H9 (cell line): ENCODE measurements around the gene COL4A4. TPM values are rescaled to one million over a fixed set of nuclear protein-coding genes. Genes with fewer than 3 reads are reported as not detected.

Experiments
- DNase-seq: peaks from one replicate; pipeline ENCODE4 v3.0.0-alpha.2; 2017
- H2AFZ ChIP-seq: one replicate; pipeline ENCODE4 v1.6.1; 2013; ENCODE audit warnings: mild to moderate bottlenecking, low read length, control low read depth, moderate library complexity
- H2AK5ac ChIP-seq: 2 replicates; pipeline ENCODE4 v1.6.1; 2013; ENCODE audit warnings: low read length, control low read depth, mixed read lengths; ENCODE audit not compliant: insufficient read length
- H2BK120ac ChIP-seq: one replicate; pipeline ENCODE4 v1.6.1; 2013; ENCODE audit warnings: low read depth, mild to moderate bottlenecking, low read length, control low read depth, inconsistent platforms; ENCODE audit not compliant: poor library complexity, severe bottlenecking
- H2BK12ac ChIP-seq: 2 replicates; pipeline ENCODE4 v1.6.1; 2013; ENCODE audit warnings: low read length, control low read depth, mixed read lengths, low read depth; ENCODE audit not compliant: insufficient read length
- H2BK15ac ChIP-seq: 2 replicates; pipeline ENCODE4 v1.6.1; 2013; ENCODE audit warnings: low read depth, low read length, control low read depth
- H2BK20ac ChIP-seq: one replicate; pipeline ENCODE4 v1.6.1; 2013; ENCODE audit warnings: low read depth, mild to moderate bottlenecking, low read length, control low read depth, inconsistent platforms; ENCODE audit not compliant: poor library complexity, severe bottlenecking
- H2BK5ac ChIP-seq: 2 replicates; pipeline ENCODE4 v1.6.1; 2013; ENCODE audit warnings: low read length, control low read depth, mixed read lengths; ENCODE audit not compliant: insufficient read length
- H3K14ac ChIP-seq: 2 replicates; pipeline ENCODE4 v1.6.1; 2013; ENCODE audit warnings: low read length, control low read depth; ENCODE audit not compliant: insufficient read depth
- H3K18ac ChIP-seq: 2 replicates; pipeline ENCODE4 v1.6.1; 2013; ENCODE audit warnings: low read depth, mild to moderate bottlenecking, mixed read lengths, low read length, control low read depth; ENCODE audit not compliant: insufficient read length
- H3K23ac ChIP-seq: 2 replicates; pipeline ENCODE4 v1.6.1; 2013; ENCODE audit warnings: low read length, control low read depth, mixed read lengths, low read depth; ENCODE audit not compliant: insufficient read length
- H3K23me2 ChIP-seq: 2 replicates; pipeline ENCODE4 v1.6.1; 2013; ENCODE audit warnings: low read depth, mild to moderate bottlenecking, mixed read lengths, low read length, control low read depth; ENCODE audit not compliant: insufficient read length, poor library complexity, severe bottlenecking
- H3K27ac ChIP-seq: 2 replicates; pipeline ENCODE4 v1.5.1; 2013; ENCODE audit warnings: low read length, control low read depth, mixed read lengths, low read depth; ENCODE audit not compliant: insufficient read length
- H3K27me3 ChIP-seq: 2 replicates; pipeline ENCODE4 v1.6.1; 2013; ENCODE audit warnings: low read length, control low read depth, inconsistent platforms; ENCODE audit not compliant: insufficient read depth
- H3K4ac ChIP-seq: 2 replicates; pipeline ENCODE4 v1.6.1; 2013; ENCODE audit warnings: low read depth, mild to moderate bottlenecking, control low read depth, inconsistent platforms, low read length, moderate library complexity
- H3K4me1 ChIP-seq: 2 replicates; pipeline ENCODE4 v1.6.1; 2013; ENCODE audit warnings: low read length, control low read depth, inconsistent platforms; ENCODE audit not compliant: insufficient read depth
- H3K4me2 ChIP-seq: 2 replicates; pipeline ENCODE4 v1.6.1; 2013; ENCODE audit warnings: low read length, control low read depth, mixed read lengths; ENCODE audit not compliant: insufficient read length, insufficient read depth
- H3K56ac ChIP-seq: 2 replicates; pipeline ENCODE4 v1.6.1; 2013; ENCODE audit warnings: low read depth, mild to moderate bottlenecking, mixed read lengths, low read length, control low read depth; ENCODE audit not compliant: insufficient read length
- H3K79me1 ChIP-seq: 2 replicates; pipeline ENCODE4 v1.6.1; 2013; ENCODE audit warnings: low read depth, mild to moderate bottlenecking, moderate library complexity, low read length, control low read depth, inconsistent platforms; ENCODE audit not compliant: insufficient read depth, poor library complexity, severe bottlenecking
- H3K79me2 ChIP-seq: 2 replicates; pipeline ENCODE4 v1.6.1; 2013; ENCODE audit warnings: low read length, control low read depth, inconsistent platforms; ENCODE audit not compliant: insufficient read depth
- H3K9ac ChIP-seq: 2 replicates; pipeline ENCODE4 v1.6.1; 2013; ENCODE audit warnings: low read length, control low read depth, mixed read lengths; ENCODE audit not compliant: insufficient read length; ENCODE audit errors: extremely low read depth
- H3K9me3 ChIP-seq: one replicate; pipeline ENCODE4 v1.6.1; 2013; ENCODE audit warnings: low read depth, low read length, inconsistent platforms; ENCODE audit not compliant: control insufficient read depth
- H3T11ph ChIP-seq: one replicate; pipeline ENCODE4 v1.6.1; 2013; ENCODE audit warnings: mild to moderate bottlenecking, low read length, control low read depth, inconsistent platforms
- H4K20me1 ChIP-seq: one replicate; pipeline ENCODE4 v1.6.1; 2013; ENCODE audit not compliant: control insufficient read depth, insufficient read length, insufficient read depth
- H4K5ac ChIP-seq: 2 replicates; pipeline ENCODE4 v1.6.1; 2013; ENCODE audit warnings: low read depth, mild to moderate bottlenecking, mixed read lengths, low read length, control low read depth; ENCODE audit not compliant: insufficient read length
- H4K8ac ChIP-seq: replicated peaks from 2 replicates; pipeline ENCODE4 v1.6.1; 2013; ENCODE audit warnings: low read length, control low read depth, mixed read lengths, low read depth; ENCODE audit not compliant: insufficient read length
- H4K91ac ChIP-seq: 2 replicates; pipeline ENCODE4 v1.6.1; 2013; ENCODE audit warnings: low read depth, mild to moderate bottlenecking, moderate library complexity, mixed read lengths, low read length, control low read depth; ENCODE audit not compliant: insufficient read length
- H3K27ac Mint-ChIP-seq, 3 experiments: 2 replicates in 2 of 3; 3 replicates in 1 of 3; pipeline ENCODE4 v1.8.0; 2020 to 2021; ENCODE audit warnings: mixed read lengths in 3 of 3, mild to moderate bottlenecking in 1 of 3, moderate library complexity in 1 of 3
- H3K27me3 Mint-ChIP-seq: 2 replicates; pipeline ENCODE4 v1.8.0; 2021; ENCODE audit warnings: low read depth, mild to moderate bottlenecking, moderate library complexity, mixed read lengths
- H3K36me3 Mint-ChIP-seq, 3 experiments: 2 replicates in 2 of 3; 3 replicates in 1 of 3; pipeline ENCODE4 v1.8.0; 2020 to 2021; ENCODE audit warnings: low read depth in 3 of 3, mixed read lengths in 3 of 3; ENCODE audit not compliant: insufficient read depth in 1 of 3
- H3K4me1 Mint-ChIP-seq, 2 experiments: 2 replicates each; pipeline ENCODE4 v1.8.0; 2020; ENCODE audit warnings: mixed read lengths in 2 of 2
- H3K4me3 Mint-ChIP-seq, 2 experiments: 2 replicates in 1 of 2; 3 replicates in 1 of 2; pipeline ENCODE4 v1.8.0; 2020 to 2021; ENCODE audit warnings: mild to moderate bottlenecking in 2 of 2, mixed read lengths in 2 of 2, moderate library complexity in 1 of 2
- H3K9me3 Mint-ChIP-seq, 2 experiments: 2 replicates in 1 of 2; 3 replicates in 1 of 2; pipeline ENCODE4 v1.8.0; 2020; ENCODE audit warnings: mild to moderate bottlenecking in 2 of 2, mixed read lengths in 2 of 2, moderate library complexity in 1 of 2
- CTCF ChIP-seq: fragments of 200-600 bp; sonication (generic); conservative IDR thresholded peaks from 3 replicates; pipeline ENCODE4 v1.8.0; 2021; ENCODE audit warnings: antibody characterized with exemption, mild to moderate bottlenecking
- WGBS: extraction: QIAGEN DNeasy Blood & Tissue Kit; methylation state at CpG from one replicate; pipeline ENCODE4 v1.1.7; 2013; ENCODE audit warnings: missing lambda C conversion rate, low lambda C conversion rate, mixed read lengths; ENCODE audit not compliant: insufficient read length; ENCODE audit errors: extremely low coverage; 5-methylcytosine and 5-hydroxymethylcytosine counted together
- total RNA-seq: library from RNA; stranded (reverse); gene quantifications from 2 replicates; pipeline ENCODE4 v1.2.1, GENCODE V29; 2021

COL4A4 gene
- total RNA-seq, 1 experiment from 2014 or later, result 0.92 TPM

- Histone ChIP-seq H3K27ac (no peak overlapping the region), H4K20me1 (no peaks in the 10 kb centered on the region), H3K4me1 (no peaks in the 10 kb centered on the region), H2AFZ (no peak overlapping the region), H2AK5ac (no peak overlapping the region), H4K8ac (no peak overlapping the region), H3K4me2 (no peak overlapping the region), H3K23ac (no peak overlapping the region), H2BK20ac (no peak overlapping the region), H3K9ac (no peak overlapping the region), H3K79me1 (no peaks in the 10 kb centered on the region), H3K27me3 (peaks cover 5% of the 10 kb centered on the region; the same call in 1 of the 2 replicates), H2BK12ac (no peak overlapping the region), H4K91ac (no peak overlapping the region), H3K14ac (no peak overlapping the region), H3K9me3 (no peaks in the 10 kb centered on the region), H2BK120ac (no peak overlapping the region), H2BK15ac (no peak overlapping the region), H4K5ac (no peak overlapping the region), H3K23me2 (no peaks in the 10 kb centered on the region), H3T11ph (no peak overlapping the region), H3K79me2 (no peaks in the 10 kb centered on the region), H3K18ac (no peak overlapping the region), H2BK5ac (no peak overlapping the region), H3K4ac (no peak overlapping the region), H3K56ac (no peak overlapping the region)
- no peak for DNase-seq
- Mint-ChIP-seq H3K27ac (no peak overlapping the region), H3K36me3 (peaks cover 0 to 2% (median under 1%) of the 10 kb centered on the region in 3 experiments; a peak in 1 of 7 replicates), H3K4me1 (peaks cover 9 to 11% of the 10 kb centered on the region in 2 experiments), H3K9me3 (peaks cover 0 to 3% of the 10 kb centered on the region in 2 experiments; a peak in 1 of 5 replicates), H3K27me3 (peaks cover 21% of the 10 kb centered on the region), H3K4me3 (no peak overlapping the region)
- no peak for TF ChIP-seq CTCF
- no CpG with 5 or more reads among the region's 2 CpGs for WGBS
These were observed 37.8 kb upstream of the COL4A4 start for GRCh38 chr2:227201771-227202170.
